H1 (cell line): Measurements from ENCODE around the gene ANKRD13B. TPM values are rescaled to one million over a fixed set of nuclear protein-coding genes. Genes with fewer than 3 reads are reported as not detected.

Experiments
- CTCF ChIA-PET: fragments of 300-600 bp; sonication (Branson Sonifier 250); formaldehyde crosslinking; loops from one replicate; lab custom pipeline; 2021; ENCODE audit not compliant: partially characterized antibody; lab: Charles Lee
- POLR2A ChIA-PET: fragments of 300-600 bp; sonication (Branson Sonifier 250); formaldehyde crosslinking; loops from one replicate; lab custom pipeline; 2021; ENCODE audit warnings: inconsistent platforms; ENCODE audit not compliant: partially characterized antibody; lab: Charles Lee
- DNase-seq, 2 experiments: peaks; one replicate each; pipeline versions ENCODE4 v3.0.0 to v3.0.0-alpha.2; 2010 to 2022; ENCODE audit warnings: low spot score in 2 of 2, low read depth in 1 of 2, mixed read lengths in 1 of 2
- FAIRE-seq: peaks from 2 replicates; lab custom pipeline; 2011; peaks lifted over from hg19 to GRCh38; lab: Jason Lieb, UNC
- H2AFZ ChIP-seq: 2 replicates; pipeline ENCODE4 v1.8.1; 2012; ENCODE audit warnings: low read length, inconsistent platforms
- H2AK5ac ChIP-seq: 2 replicates; pipeline ENCODE4 v1.6.1; 2013; ENCODE audit warnings: low read depth, low read length
- H2BK120ac ChIP-seq: replicated peaks from 2 replicates; pipeline ENCODE3; 2013; ENCODE audit warnings: low read depth, low read length, inconsistent platforms
- H2BK12ac ChIP-seq: 2 replicates; pipeline ENCODE4 v1.6.1; 2013; ENCODE audit warnings: low read depth, low read length
- H2BK15ac ChIP-seq: 2 replicates; pipeline ENCODE4 v1.6.1; 2013; ENCODE audit warnings: low read length
- H2BK20ac ChIP-seq: 2 replicates; pipeline ENCODE4 v1.6.1; 2013; ENCODE audit warnings: low read length
- H2BK5ac ChIP-seq: 2 replicates; pipeline ENCODE4 v1.6.1; 2013; ENCODE audit warnings: low read depth, low read length
- H3K14ac ChIP-seq: 2 replicates; pipeline ENCODE4 v1.6.1; 2013; ENCODE audit warnings: inconsistent platforms; ENCODE audit not compliant: insufficient read length
- H3K18ac ChIP-seq: 2 replicates; pipeline ENCODE4 v1.6.1; 2013; ENCODE audit warnings: low read length; ENCODE audit errors: extremely low read depth
- H3K23ac ChIP-seq: 2 replicates; pipeline ENCODE4 v1.6.1; 2013; ENCODE audit warnings: inconsistent platforms; ENCODE audit not compliant: insufficient read length
- H3K23me2 ChIP-seq: 2 replicates; pipeline ENCODE4 v1.6.1; 2013; ENCODE audit warnings: low read depth, low read length
- H3K27ac ChIP-seq: 2 replicates; pipeline ENCODE4 v1.6.1; 2011; ENCODE audit warnings: low read depth, low read length, inconsistent platforms
- H3K27me3 ChIP-seq, 4 experiments: replicated peaks in 1 of 4; 1 replicate in 1 of 4; 2 replicates in 3 of 4; pipeline versions ENCODE4 v1.6.1 to v1.8.1; 2011 to 2013; ENCODE audit warnings: low read length in 3 of 4, mild to moderate bottlenecking in 3 of 4, inconsistent platforms in 2 of 4, mixed read lengths in 2 of 4, moderate library complexity in 1 of 4; ENCODE audit not compliant: control insufficient read depth in 3 of 4, insufficient read depth in 3 of 4; ENCODE audit errors: extremely low read depth in 1 of 4
- H3K36me3 ChIP-seq, 4 experiments: 2 replicates each; pipeline versions ENCODE4 v1.6.1 to v1.8.1; 2011 to 2013; ENCODE audit warnings: mild to moderate bottlenecking in 4 of 4, low read length in 3 of 4, moderate library complexity in 2 of 4, control low read depth in 1 of 4, inconsistent platforms in 1 of 4; ENCODE audit not compliant: insufficient read depth in 4 of 4, control insufficient read depth in 2 of 4
- H3K4ac ChIP-seq: replicated peaks from 2 replicates; pipeline ENCODE3; 2013; ENCODE audit warnings: low read length, low read depth, mixed read lengths, inconsistent platforms; ENCODE audit not compliant: insufficient read length
- H3K4me1 ChIP-seq, 4 experiments: replicated peaks in 1 of 4; 1 replicate in 1 of 4; 2 replicates in 3 of 4; pipeline versions ENCODE4 v1.6.1 to v1.8.1; 2011 to 2013; ENCODE audit warnings: low read length in 3 of 4, inconsistent platforms in 2 of 4, mixed read lengths in 1 of 4; ENCODE audit not compliant: insufficient read depth in 4 of 4, control insufficient read depth in 3 of 4
- H3K4me2 ChIP-seq, 2 experiments: 2 replicates each; pipeline versions ENCODE4 v1.6.1 to v1.8.1; 2011 to 2013; ENCODE audit warnings: low read depth in 2 of 2, low read length in 2 of 2, control low read depth in 1 of 2, inconsistent platforms in 1 of 2, mild to moderate bottlenecking in 1 of 2; ENCODE audit not compliant: insufficient read depth in 1 of 2
- H3K4me3 ChIP-seq, 4 experiments: fragments of 200-600, 300-600 bp in 1 of 4; sonication (generic), shearing (Covaris generic), sonication (Bioruptor Twin) in 1 of 4; 2 replicates each; pipeline versions ENCODE4 v1.5.1 to v1.8.1; 2011 to 2016; ENCODE audit warnings: low read length in 4 of 4, low read depth in 3 of 4, control low read depth in 2 of 4, inconsistent platforms in 2 of 4, mild to moderate bottlenecking in 2 of 4, mixed read lengths in 1 of 4, moderate library complexity in 1 of 4; ENCODE audit not compliant: insufficient read depth in 2 of 4; ENCODE audit errors: extremely low read depth in 1 of 4
- H3K56ac ChIP-seq: replicated peaks from 2 replicates; pipeline ENCODE3; 2013; ENCODE audit warnings: low read depth, mild to moderate bottlenecking, mixed read lengths, low read length, inconsistent platforms; ENCODE audit not compliant: insufficient read length
- H3K79me1 ChIP-seq: 2 replicates; pipeline ENCODE4 v1.6.1; 2013; ENCODE audit warnings: low read depth, low read length, control low read depth
- H3K79me2 ChIP-seq, 2 experiments: 2 replicates each; pipeline versions ENCODE4 v1.6.1 to v1.8.1; 2012 to 2013; ENCODE audit warnings: low read length in 2 of 2, mild to moderate bottlenecking in 2 of 2, inconsistent platforms in 1 of 2; ENCODE audit not compliant: insufficient read depth in 2 of 2, control insufficient read depth in 1 of 2
- H3K9ac ChIP-seq, 4 experiments: replicated peaks in 1 of 4; 1 replicate in 1 of 4; 2 replicates in 3 of 4; pipeline versions ENCODE4 v1.6.1 to v1.8.1; 2011 to 2013; ENCODE audit warnings: low read depth in 3 of 4, low read length in 3 of 4, control low read depth in 2 of 4, mild to moderate bottlenecking in 2 of 4, moderate library complexity in 2 of 4, inconsistent platforms in 1 of 4; ENCODE audit errors: extremely low read depth in 1 of 4
- H3K9me3 ChIP-seq, 2 experiments: 2 replicates each; pipeline versions ENCODE4 v1.6.1 to v1.8.1; 2012 to 2013; ENCODE audit warnings: mild to moderate bottlenecking in 2 of 2, moderate library complexity in 2 of 2, control low read depth in 1 of 2, inconsistent platforms in 1 of 2, low read depth in 1 of 2, low read length in 1 of 2, mixed read lengths in 1 of 2; ENCODE audit not compliant: insufficient read depth in 2 of 2
- H4K20me1 ChIP-seq, 2 experiments: replicated peaks in 1 of 2; 2 replicates each; pipeline versions ENCODE3 to v1.8.1; 2011 to 2013; ENCODE audit warnings: inconsistent platforms in 2 of 2, low read length in 2 of 2, mild to moderate bottlenecking in 1 of 2; ENCODE audit not compliant: insufficient read depth in 2 of 2, control insufficient read depth in 1 of 2
- H4K5ac ChIP-seq: 2 replicates; pipeline ENCODE4 v1.6.1; 2013; ENCODE audit warnings: low read length, low read depth, mixed read lengths, inconsistent platforms; ENCODE audit not compliant: insufficient read length
- H4K8ac ChIP-seq: 2 replicates; pipeline ENCODE4 v1.8.0; 2013; ENCODE audit warnings: mild to moderate bottlenecking, moderate library complexity, low read length, inconsistent platforms; ENCODE audit not compliant: insufficient read depth; ENCODE audit errors: extremely low read depth
- H4K91ac ChIP-seq: replicated peaks from 2 replicates; pipeline ENCODE3; 2013; ENCODE audit warnings: low read length, mixed read lengths, inconsistent platforms; ENCODE audit not compliant: insufficient read length
- CHD1 ChIP-seq: IDR thresholded peaks from 2 replicates; pipeline ENCODE4 v1.6.1; 2012; ENCODE audit warnings: low read depth, low read length, improper control_type of control experiment
- POLR2A ChIP-seq, 2 experiments: IDR thresholded peaks; 1 replicate in 1 of 2; 2 replicates in 1 of 2; pipeline ENCODE4 v1.6.1; 2011; ENCODE audit warnings: low read depth in 2 of 2, low read length in 2 of 2, mild to moderate bottlenecking in 2 of 2; ENCODE audit errors: control extremely low read depth in 1 of 2
- WGBS, 2 experiments: shearing (Covaris generic) in 1 of 2; methylation state at CpG; one replicate each; pipeline versions ENCODE4 v1.1.6 to v1.1.7; 2013 to 2015; ENCODE audit warnings: low lambda C conversion rate in 2 of 2, mixed read lengths in 2 of 2, inconsistent platforms in 1 of 2, low coverage in 1 of 2, missing lambda C conversion rate in 1 of 2; ENCODE audit not compliant: insufficient replicate concordance in 2 of 2, insufficient coverage in 1 of 2, insufficient read length in 1 of 2; ENCODE audit errors: extremely low coverage in 1 of 2, missing lambda C conversion rate in 1 of 2; 5-methylcytosine and 5-hydroxymethylcytosine counted together
- polyA plus RNA-seq, 7 experiments: library from polyadenylated mRNA; depleted of rRNA in 3 of 7; stranded (reverse) in 5 of 7; unstranded in 2 of 7; fragments of >200 nt in 5 of 7; fragments of 200-250 nt in 2 of 7; gene quantifications; 1 replicate in 5 of 7; 2 replicates in 1 of 7; 4 replicates in 1 of 7; pipeline versions ENCODE4 v1.2.1 to v1.2.3, GENCODE V29; 2011 to 2013; ENCODE audit warnings: missing spikeins in 2 of 7, mixed read lengths in 2 of 7
- total RNA-seq: library from RNA; stranded (reverse); fragmentation: NEBNext Ultra II Directional; extraction: Animal tissue kit (Norgen Biotek cat#: 25700); gene quantifications from 2 replicates; pipeline ENCODE4 v1.2.1, GENCODE V29; 2021

ANKRD13B gene
- total and polyA plus RNA-seq, 2 of the 8 experiments (the other 6 are each of a cell fraction or from before 2014, with no cell fraction given) = 16.4 to 48.5 TPM

DNA sequence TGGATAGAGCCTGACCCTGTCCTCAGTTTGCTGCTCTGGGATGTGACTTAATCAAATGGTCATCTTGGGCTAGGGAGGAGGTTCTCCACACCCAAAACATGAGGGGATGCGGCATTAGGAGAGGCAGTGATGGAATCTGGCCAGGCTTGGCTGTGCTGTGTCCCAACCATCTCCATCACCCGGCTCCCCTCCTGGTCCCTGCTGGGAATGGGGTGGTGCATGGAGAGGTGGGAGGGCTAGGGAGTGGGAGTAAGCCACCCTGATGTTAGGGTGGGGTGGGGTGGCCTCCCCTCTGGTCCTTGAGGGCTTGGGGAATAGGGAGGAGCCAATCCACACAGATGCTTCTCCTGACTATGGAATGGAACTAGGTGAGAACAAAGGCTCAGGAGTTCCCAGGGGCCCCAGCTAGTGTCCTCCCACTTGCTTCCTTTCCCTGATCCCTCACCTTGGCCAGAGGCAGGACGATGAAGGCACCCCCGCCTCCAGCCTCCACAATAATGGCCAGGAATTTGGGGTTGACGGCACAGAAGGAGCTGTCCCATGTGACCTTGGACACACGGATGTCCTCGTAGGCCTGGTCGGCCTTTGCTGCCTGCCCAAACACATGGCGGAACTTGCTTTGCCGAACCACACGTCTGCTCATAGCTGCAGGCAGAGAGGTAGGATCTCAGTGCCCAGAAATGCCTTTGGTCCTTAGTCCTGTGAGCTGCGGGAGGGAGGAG is 28.0 kb downstream of the ANKRD13B start:
- CTCF ChIA-PET = interaction anchor here (0.7 to 13.1 kb wide), 11 partner anchors 8 to 473 kb away, joined by 3 to 193 read pairs (median 4); partner anchors contain the start of genes ABHD15, SSH2 and TP53I13
- 95% methylated on average over 12 of the region's 12 CpGs; no CpG with 5 or more reads in 1 of the 2 experiments for WGBS, 2 experiments
- H3K18ac ChIP-seq = 0 out of 2 replicates have a peak overlapping the region, but pooled peaks have one; percentile 51
- no peak overlapping the region for H4K5ac ChIP-seq
- H2BK20ac ChIP-seq = peak overlapping the region; percentile 32; the same call in 1 of the 2 replicates
- H2BK15ac ChIP-seq = peak overlapping the region; percentile 83; the same call in 1 of the 2 replicates
- H3K23me2 ChIP-seq = peaks cover 18% of the 10 kb centered on the region; the same call in 1 of the 2 replicates
- FAIRE-seq (no peak), DNase-seq (no peak)
- H4K20me1 ChIP-seq = peaks cover 5 to 6% of the 10 kb centered on the region in 2 experiments
- no peak overlapping the region for H3K4ac ChIP-seq
- H3K9ac ChIP-seq = no peak overlapping the region
- no peak overlapping the region for H4K91ac ChIP-seq
- no peak overlapping the region for H4K8ac ChIP-seq
- H2BK120ac ChIP-seq = no peak overlapping the region
- no peaks in the 10 kb centered on the region for H3K79me1 ChIP-seq
- no peaks in the 10 kb centered on the region for H3K9me3 ChIP-seq
- no peak overlapping the region; the same call in 1 of the 2 replicates for H2AK5ac ChIP-seq
- peak overlapping the region in 1 of 2 experiments; percentile 6; a peak in 1 of 4 replicates for H3K4me2 ChIP-seq
- H3K27me3 ChIP-seq = peaks cover 17 to 58% (median 45%) of the 10 kb centered on the region in 4 experiments
- no peak overlapping the region for H3K27ac ChIP-seq
- H3K56ac ChIP-seq = no peak overlapping the region
- POLR2A ChIA-PET = interaction anchor here (1.7 kb wide), 1 partner anchor 29 kb away, joined by 9 read pairs; the partner anchor contains the start of gene ANKRD13B
- H3K79me2 ChIP-seq = no peaks in the 10 kb centered on the region
- no peak overlapping the region for H3K14ac ChIP-seq
- no peak overlapping the region for H3K4me3 ChIP-seq
- H2AFZ ChIP-seq = no peak overlapping the region
- H3K23ac ChIP-seq = no peak overlapping the region
- H3K4me1 ChIP-seq = peaks cover 16 to 40% (median 28%) of the 10 kb centered on the region in 4 experiments
- no peak overlapping the region for H2BK5ac ChIP-seq
- H3K36me3 ChIP-seq = no peaks in the 10 kb centered on the region
- peak overlapping the region; percentile 88; the same call in 1 of the 2 replicates for H2BK12ac ChIP-seq
- TF ChIP-seq POLR2A (IDR thresholded peaks at IDR 0.05; ENCODE audit: control extremely low read depth in 1 of 2, low read depth in 2 of 2, low read length in 2 of 2) (no peak), CHD1 (no peak)
